ENCODE results near the gene KCNMB2. TPM values are rescaled to one million over a fixed set of nuclear protein-coding genes. Genes with fewer than 3 reads are reported as not detected.

KCNMB2 gene
- total RNA-seq, 2 experiments from 2014 or later: not detected

DNA sequence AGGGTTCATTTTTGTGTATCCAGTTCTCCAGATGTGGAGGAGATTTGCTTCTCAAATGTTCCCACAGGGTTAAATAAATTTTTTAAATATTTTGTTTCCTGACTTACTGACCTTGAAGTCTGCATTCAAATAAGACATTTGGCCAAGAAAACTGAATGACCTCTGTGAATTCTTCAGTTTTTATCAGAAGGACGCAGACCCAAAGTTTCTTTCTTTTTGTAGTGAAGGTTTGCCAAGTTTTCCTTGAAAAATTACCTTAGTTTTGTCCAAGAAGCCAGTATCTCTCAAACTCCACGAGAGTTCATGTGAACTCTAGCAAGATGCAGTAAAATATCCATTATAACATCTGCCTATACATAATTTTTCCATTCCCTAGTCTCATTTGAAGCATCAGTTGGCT lies 332.4 kb downstream of the KCNMB2 start:
- Mint-ChIP-seq H3K36me3 (ENCODE audit: low read depth) (no peaks in the 10 kb centered on the region), H3K4me1 (ENCODE audit: low read depth) (no peaks in the 10 kb centered on the region), H3K27me3 (ENCODE audit: low read depth) (no peaks in the 10 kb centered on the region), H3K9me3 (peaks cover 2% of the 10 kb centered on the region), H3K4me3 (no peak overlapping the region), H3K27ac (no peak overlapping the region)
- CTCF ChIA-PET: no interaction called here
- intact Hi-C loops (cut with micrococcal nuclease): no loop called here
- DNase-seq: no peak

DNA sequence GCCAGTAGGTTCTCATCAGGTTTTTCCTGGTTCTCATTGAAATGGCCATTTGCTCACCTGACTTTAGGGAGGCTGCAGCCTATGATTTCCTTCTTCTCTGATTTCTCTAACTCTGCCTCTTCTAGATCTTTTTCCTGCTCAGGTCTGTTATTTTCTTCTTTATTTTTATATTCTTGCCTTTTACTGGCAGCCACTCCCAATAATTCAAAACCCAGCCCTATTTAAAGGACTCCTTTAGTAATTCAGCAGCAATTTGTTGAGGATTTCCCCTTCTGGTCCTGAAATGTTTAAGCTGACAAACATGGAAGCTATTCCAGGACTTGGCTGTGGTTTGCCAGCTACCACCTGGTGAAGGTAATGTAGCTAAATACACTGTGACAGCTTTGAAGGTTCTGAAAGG lies 333.8 kb downstream of the KCNMB2 start:
- no peak for DNase-seq
- H3K36me3 Mint-ChIP-seq (ENCODE audit: low read depth): no peaks in the 10 kb centered on the region
- H3K27me3 Mint-ChIP-seq (ENCODE audit: low read depth): no peaks in the 10 kb centered on the region
- H3K4me3 Mint-ChIP-seq: no peak overlapping the region
- H3K4me1 Mint-ChIP-seq (ENCODE audit: low read depth): no peaks in the 10 kb centered on the region
- intact Hi-C loops (cut with micrococcal nuclease): no loop called here
- peaks cover 2% of the 10 kb centered on the region for H3K9me3 Mint-ChIP-seq
- H3K27ac Mint-ChIP-seq: no peak overlapping the region
- CTCF ChIA-PET: no interaction called here

DNA sequence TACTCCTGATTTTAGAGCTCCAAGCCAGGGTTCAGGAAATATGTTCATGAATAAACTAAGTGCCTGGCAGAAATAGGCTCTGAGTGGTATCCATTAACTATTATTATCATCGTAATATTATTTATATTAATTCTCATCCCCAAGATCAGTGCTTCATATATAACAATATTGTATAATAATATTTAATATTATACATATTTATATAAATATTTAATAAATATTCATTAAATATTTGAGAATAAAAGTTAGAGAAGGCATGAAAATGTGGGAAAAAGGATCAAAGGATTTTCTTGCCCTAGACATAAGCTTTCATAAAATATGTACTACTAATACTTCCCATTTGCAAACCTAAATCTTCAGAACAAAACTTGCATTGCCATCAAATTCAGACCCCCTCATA lies 338.9 kb downstream of the KCNMB2 start:
- H3K9me3 Mint-ChIP-seq: no peaks in the 10 kb centered on the region
- intact Hi-C loops (cut with micrococcal nuclease): no loop called here
- CTCF ChIA-PET: no interaction called here
- no peaks in the 10 kb centered on the region for H3K27me3 Mint-ChIP-seq (ENCODE audit: low read depth)
- H3K4me1 Mint-ChIP-seq (ENCODE audit: low read depth): no peaks in the 10 kb centered on the region
- no peaks in the 10 kb centered on the region for H3K36me3 Mint-ChIP-seq (ENCODE audit: low read depth)
- H3K4me3 Mint-ChIP-seq: no peak overlapping the region
- DNase-seq: no peak
- H3K27ac Mint-ChIP-seq: no peak overlapping the region

DNA sequence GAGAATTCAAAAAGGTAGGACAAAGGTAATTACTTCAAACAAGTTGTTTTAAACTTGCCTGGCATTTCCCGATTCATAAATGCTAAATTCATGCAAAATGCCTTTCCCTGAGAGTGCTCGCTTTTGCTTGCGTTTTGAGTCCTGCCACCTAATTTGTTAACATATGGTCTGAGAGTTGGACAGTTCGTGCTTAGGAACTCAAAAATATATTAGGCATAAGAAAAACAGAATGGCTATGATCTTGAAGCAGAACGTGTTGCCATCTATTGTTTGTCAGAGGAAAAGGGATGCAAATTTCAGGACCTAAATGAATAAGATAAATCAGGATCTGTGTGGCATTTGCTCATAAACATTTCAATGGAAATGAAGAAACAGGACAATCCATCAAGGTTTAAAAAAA lies 339.6 kb downstream of the KCNMB2 start:
- H3K9me3 Mint-ChIP-seq: no peaks in the 10 kb centered on the region
- intact Hi-C loops (cut with micrococcal nuclease): no loop called here
- CTCF ChIA-PET: interaction anchor here (0.6 kb wide), 1 partner anchor 390 kb away, joined by 3 read pairs; no protein-coding TSS in a partner anchor
- H3K27me3 Mint-ChIP-seq (ENCODE audit: low read depth): no peaks in the 10 kb centered on the region
- DNase-seq: no peak
- H3K36me3 Mint-ChIP-seq (ENCODE audit: low read depth): no peaks in the 10 kb centered on the region
- no peaks in the 10 kb centered on the region for H3K4me1 Mint-ChIP-seq (ENCODE audit: low read depth)
- no peak overlapping the region for H3K27ac Mint-ChIP-seq
- H3K4me3 Mint-ChIP-seq: no peak overlapping the region

DNA sequence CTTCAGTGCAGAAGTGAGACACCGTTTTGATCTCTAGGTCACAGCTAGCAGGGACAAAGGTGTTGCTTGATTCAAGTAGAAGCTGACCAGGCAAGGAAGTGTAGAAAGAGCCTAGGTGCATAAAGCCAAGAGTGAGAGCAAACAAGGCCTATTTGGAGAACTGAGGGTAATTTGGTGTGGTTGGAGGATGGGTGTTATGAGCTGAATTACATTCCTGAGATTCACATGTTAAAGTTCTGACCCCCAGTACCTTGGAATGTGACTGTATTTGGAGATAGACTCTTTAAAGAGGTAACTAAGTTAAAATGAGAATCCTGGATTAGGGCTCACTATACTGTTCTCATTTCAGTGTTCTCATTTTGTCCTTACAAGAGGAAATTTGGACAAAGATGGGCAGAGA lies 344.0 kb downstream of the KCNMB2 start:
- Mint-ChIP-seq H3K9me3 (no peaks in the 10 kb centered on the region), H3K4me1 (ENCODE audit: low read depth) (no peaks in the 10 kb centered on the region), H3K27ac (no peak overlapping the region), H3K27me3 (ENCODE audit: low read depth) (peaks cover 3% of the 10 kb centered on the region), H3K4me3 (no peak overlapping the region), H3K36me3 (ENCODE audit: low read depth) (no peaks in the 10 kb centered on the region)
- intact Hi-C loops (cut with micrococcal nuclease): no loop called here
- no peak for DNase-seq
- CTCF ChIA-PET: no interaction called here

Measured in activated naive CD4-positive, alpha-beta T cell treated with anti-CD3 and anti-CD28 coated beads for 36 hours (primary cell).